ENCODE measurements around the gene APOA5.

DNA sequence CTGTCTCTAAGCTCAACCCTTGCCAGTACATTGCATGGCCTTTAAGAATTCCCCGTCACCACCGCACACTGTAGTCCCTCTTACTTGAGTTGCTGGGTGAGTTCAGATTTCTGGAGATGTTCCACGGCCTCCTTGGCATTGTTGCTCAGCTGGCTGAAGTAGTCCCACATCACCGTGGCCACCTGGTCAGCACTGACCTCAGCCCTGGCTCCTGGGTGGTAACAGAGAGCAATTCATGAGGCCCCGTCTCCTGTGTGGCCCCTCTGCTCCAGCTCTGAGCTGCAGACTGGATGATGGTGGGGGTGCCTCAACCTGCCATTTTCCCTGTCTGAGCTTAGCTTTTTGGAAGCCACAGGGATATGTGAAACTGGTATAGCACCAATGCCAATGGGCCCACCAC is 30.9 kb upstream of the APOA5 start:
- TF ChIP-seq, protein P1, sequence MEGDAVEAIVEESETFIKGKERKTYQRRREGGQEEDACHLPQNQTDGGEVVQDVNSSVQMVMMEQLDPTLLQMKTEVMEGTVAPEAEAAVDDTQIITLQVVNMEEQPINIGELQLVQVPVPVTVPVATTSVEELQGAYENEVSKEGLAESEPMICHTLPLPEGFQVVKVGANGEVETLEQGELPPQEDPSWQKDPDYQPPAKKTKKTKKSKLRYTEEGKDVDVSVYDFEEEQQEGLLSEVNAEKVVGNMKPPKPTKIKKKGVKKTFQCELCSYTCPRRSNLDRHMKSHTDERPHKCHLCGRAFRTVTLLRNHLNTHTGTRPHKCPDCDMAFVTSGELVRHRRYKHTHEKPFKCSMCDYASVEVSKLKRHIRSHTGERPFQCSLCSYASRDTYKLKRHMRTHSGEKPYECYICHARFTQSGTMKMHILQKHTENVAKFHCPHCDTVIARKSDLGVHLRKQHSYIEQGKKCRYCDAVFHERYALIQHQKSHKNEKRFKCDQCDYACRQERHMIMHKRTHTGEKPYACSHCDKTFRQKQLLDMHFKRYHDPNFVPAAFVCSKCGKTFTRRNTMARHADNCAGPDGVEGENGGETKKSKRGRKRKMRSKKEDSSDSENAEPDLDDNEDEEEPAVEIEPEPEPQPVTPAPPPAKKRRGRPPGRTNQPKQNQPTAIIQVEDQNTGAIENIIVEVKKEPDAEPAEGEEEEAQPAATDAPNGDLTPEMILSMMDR (IDR thresholded peaks at IDR 0.05): no peak
- no peak for TF ChIP-seq POLR2A (IDR thresholded peaks at IDR 0.05)
- TF ChIP-seq EP300 (IDR thresholded peaks at IDR 0.05): no peak
